SK-N-MC (cell line): Measurements from ENCODE around the gene NES.

Source experiments
- DNase-seq: peaks from one replicate; pipeline ENCODE4 v3.0.0-alpha.2; 2011; ENCODE audit warnings: low read depth, low spot score
- H3K27ac ChIP-seq: fragments of 200-600 bp; sonication (generic); 2 replicates; pipeline ENCODE4 v1.5.1; 2016; ENCODE audit warnings: mixed run types
- H3K36me3 ChIP-seq: fragments of 200-600 bp; sonication (generic); 2 replicates; pipeline ENCODE4 v1.6.1; 2017; ENCODE audit warnings: antibody characterized with exemption, low read length, mixed read lengths; ENCODE audit not compliant: insufficient read depth
- H3K4me3 ChIP-seq: fragments of 200-600 bp; sonication (generic); 2 replicates; pipeline ENCODE4 v1.5.1; 2016
- H3K9ac ChIP-seq: fragments of 200-600 bp; sonication (generic); 2 replicates; pipeline ENCODE4 v1.8.0; 2017; ENCODE audit warnings: mixed run types, mixed read lengths; ENCODE audit not compliant: insufficient read length
- H3K9me3 ChIP-seq: fragments of 200-600 bp; sonication (generic); 2 replicates; pipeline ENCODE4 v1.6.1; 2017; ENCODE audit warnings: low read depth, mild to moderate bottlenecking, antibody characterized with exemption, low read length, moderate library complexity, mixed read lengths
- EZH2 ChIP-seq: fragments of 200-600 bp; sonication (generic); IDR thresholded peaks from one replicate; pipeline ENCODE4 v1.6.1; 2017; ENCODE audit warnings: antibody characterized with exemption
- FOXP2 ChIP-seq: optimal IDR thresholded peaks from 2 replicates; pipeline ENCODE3; 2011; ENCODE audit warnings: mild to moderate bottlenecking, moderate library complexity; ENCODE audit not compliant: insufficient read depth; ENCODE audit errors: extremely low read length, control extremely low read depth
- POLR2AphosphoS5 ChIP-seq: IDR thresholded peaks from 2 replicates; pipeline ENCODE4 v1.6.1; 2012; ENCODE audit warnings: mild to moderate bottlenecking, low read depth, low read length, borderline replicate concordance

The NES gene

DNA sequence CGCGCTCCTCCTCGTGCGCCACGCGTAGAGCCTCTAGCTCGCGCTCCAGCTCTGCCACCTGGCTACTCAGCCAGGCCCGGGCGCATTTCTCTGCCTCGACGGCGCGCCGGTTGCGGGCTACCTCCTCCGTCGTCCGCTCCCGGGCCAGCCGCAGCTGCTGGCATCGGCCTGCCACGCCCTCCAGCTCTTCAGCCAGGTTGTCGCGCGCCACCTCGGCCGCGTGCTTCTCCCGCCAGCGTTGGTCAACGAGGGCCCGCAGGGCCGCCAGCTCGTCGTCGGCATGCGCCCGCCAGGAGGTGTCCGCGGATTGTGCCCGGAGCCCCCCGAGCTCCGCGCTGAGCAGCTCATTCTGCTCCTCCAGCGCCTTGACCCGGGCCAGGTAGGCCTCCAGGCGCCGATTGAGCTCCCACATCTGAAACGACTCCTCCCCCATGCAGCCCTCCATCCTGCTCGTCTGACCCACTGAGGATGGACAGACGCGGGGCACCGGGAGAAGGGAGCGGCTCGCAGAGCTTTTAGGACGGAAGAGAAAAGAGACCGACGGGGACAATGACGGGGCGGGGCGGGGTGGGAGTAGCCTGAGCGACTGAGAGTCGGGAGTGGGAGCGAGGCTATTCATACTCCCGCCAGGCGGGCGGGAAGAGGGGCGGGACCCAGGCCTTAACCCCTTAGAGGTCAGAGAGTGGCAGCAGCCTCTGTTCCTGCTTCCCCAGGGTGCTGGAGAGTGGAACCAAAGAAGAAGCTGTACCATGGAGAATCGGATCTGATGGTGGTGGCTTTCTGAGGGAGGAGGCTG, at the start of gene NES:
TSS of gene NES (minus strand) at position 588 of the 796 bp plus-strand sequence. CDS start at position 445, 143 bp downstream.
- no peaks in the 10 kb centered on the region for H3K36me3 ChIP-seq
- no peak for DNase-seq
- no peak within 1 kb of the TSS for H3K9ac ChIP-seq
- H3K4me3 ChIP-seq, result no peak within 1 kb of the TSS
- no peaks in the 10 kb centered on the region for H3K9me3 ChIP-seq
- TF ChIP-seq EZH2, result no peak
- TF ChIP-seq POLR2AphosphoS5, result no peak
- no peak for TF ChIP-seq FOXP2
- no peak within 1 kb of the TSS for H3K27ac ChIP-seq

DNA sequence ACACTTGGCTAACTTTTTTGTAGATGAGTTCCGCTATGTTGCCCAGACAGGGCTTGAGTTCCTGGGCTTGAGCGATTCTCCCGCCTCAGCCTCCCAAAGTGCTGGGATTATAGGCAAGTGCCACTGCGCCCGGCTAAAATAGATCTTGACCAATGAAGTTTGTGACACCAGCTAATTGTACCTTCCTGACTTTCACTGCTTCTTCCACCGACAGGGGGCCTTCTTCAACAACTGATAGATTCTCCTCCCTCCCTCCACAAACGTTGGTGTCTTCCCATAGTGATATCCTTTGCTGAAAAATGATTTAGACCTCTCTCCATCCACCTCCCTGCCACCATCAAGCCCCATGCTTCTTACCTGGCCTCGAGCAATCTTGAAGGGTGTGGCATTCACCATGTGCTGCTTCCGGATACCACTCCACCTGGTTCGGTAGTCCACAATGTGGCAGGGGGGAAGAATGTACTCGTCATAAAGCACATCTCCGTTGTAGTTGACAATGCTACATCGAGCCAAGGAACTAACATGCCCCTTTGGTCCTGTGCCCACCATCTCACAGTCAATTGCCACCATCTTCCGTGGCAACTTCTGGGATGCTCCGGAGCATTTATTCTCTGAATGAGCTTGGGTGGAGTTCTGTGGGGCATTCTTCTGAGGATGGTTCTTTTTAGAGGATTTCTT, 49.5 kb upstream of the NES start:
- Histone ChIP-seq H3K4me3 (peak overlapping the region; percentile 94), H3K9me3 (no peaks in the 10 kb centered on the region), H3K27ac (no peak overlapping the region), H3K36me3 (peaks cover 33% of the 10 kb centered on the region), H3K9ac (peak overlapping the region; percentile 95)
- DNase-seq, result no peak
- TF ChIP-seq POLR2AphosphoS5 (no peak), FOXP2 (no peak), EZH2 (no peak)

DNA sequence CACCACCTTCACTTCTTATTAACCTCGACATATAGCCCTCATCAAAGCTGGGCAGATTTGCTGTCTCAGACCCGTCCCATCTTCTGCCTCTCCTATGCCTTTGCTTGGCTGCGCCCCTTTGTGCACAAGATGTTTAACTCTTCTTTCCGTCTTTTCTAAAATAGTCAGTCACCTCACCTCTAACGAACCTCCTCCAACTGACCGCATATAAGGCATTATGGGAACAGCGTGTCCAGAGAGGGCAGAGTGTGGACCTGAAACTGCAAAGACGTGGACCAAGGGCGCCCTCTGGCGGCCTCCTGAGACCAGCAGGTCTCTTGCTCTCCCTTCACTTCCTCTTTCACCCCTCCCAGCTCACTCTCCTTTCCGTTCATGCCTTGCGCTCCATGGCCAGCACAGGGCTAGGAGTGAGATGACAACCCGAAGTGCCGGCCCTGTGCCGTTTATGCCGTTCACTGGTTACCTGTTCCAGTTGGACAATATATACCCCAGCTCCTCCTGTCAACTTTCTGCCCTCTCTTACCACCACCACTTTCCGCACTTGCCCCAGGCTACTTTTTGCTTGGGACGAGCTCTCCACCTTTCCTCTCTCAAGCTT, 48.6 kb upstream of the NES start:
- Histone ChIP-seq H3K9me3 (no peaks in the 10 kb centered on the region), H3K4me3 (peak overlapping the region; percentile 94), H3K36me3 (peaks cover 42% of the 10 kb centered on the region), H3K27ac (no peak overlapping the region), H3K9ac (peak overlapping the region; percentile 2)
- TF ChIP-seq POLR2AphosphoS5 (no peak), EZH2 (no peak), FOXP2 (no peak)
- DNase-seq, result no peak

- H3K9me3 ChIP-seq, result no peaks in the 10 kb centered on the region
- no peak overlapping the region for H3K27ac ChIP-seq
- no peak overlapping the region for H3K9ac ChIP-seq
- no peak for TF ChIP-seq FOXP2
- TF ChIP-seq POLR2AphosphoS5, result no peak
- no peak for TF ChIP-seq EZH2
- peaks cover 40% of the 10 kb centered on the region for H3K36me3 ChIP-seq
- no peak overlapping the region for H3K4me3 ChIP-seq
- DNase-seq, result no peak
Observed at GRCh38 chr1:156721535-156721934, 44.3 kb upstream of the NES start.

GRCh38 chr1:156721131-156721530, 43.9 kb upstream of the NES start:
- DNase-seq, result no peak
- TF ChIP-seq EZH2 (no peak), POLR2AphosphoS5 (no peak), FOXP2 (no peak)
- Histone ChIP-seq H3K9ac (no peak overlapping the region), H3K36me3 (peaks cover 40% of the 10 kb centered on the region), H3K27ac (no peak overlapping the region), H3K9me3 (no peaks in the 10 kb centered on the region), H3K4me3 (no peak overlapping the region)

DNA sequence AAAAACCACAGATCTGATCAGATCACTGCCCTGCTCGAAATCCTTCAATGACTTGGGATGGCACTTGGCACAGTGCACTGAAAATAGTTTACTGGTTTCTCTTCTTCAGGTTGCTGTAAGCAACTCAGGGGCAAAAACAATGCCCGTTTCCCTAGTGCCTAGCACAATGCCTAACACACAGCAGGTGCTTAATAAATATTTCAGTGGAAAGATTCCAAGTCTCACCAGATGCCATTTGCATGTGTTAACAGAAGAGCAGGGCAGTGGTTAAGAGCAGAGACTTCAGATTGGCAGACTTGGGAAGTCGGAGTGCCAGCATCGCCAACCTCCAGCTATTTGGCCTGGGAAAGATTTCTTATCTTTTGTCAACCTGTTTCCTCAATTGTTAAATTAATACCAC, 40.1 kb upstream of the NES start:
- Histone ChIP-seq H3K9me3 (no peaks in the 10 kb centered on the region), H3K9ac (no peak overlapping the region), H3K36me3 (peaks cover 13% of the 10 kb centered on the region; the same call in 1 of the 2 replicates), H3K4me3 (no peak overlapping the region), H3K27ac (no peak overlapping the region)
- DNase-seq, result no peak
- TF ChIP-seq POLR2AphosphoS5 (no peak), FOXP2 (no peak), EZH2 (no peak)

- Histone ChIP-seq H3K4me3 (no peak overlapping the region), H3K9ac (no peak overlapping the region), H3K36me3 (no peaks in the 10 kb centered on the region), H3K9me3 (no peaks in the 10 kb centered on the region), H3K27ac (no peak overlapping the region)
- no peak for DNase-seq
- TF ChIP-seq FOXP2 (no peak), POLR2AphosphoS5 (no peak), EZH2 (no peak)
Observed at GRCh38 chr1:156714830-156715229, 37.6 kb upstream of the NES start.

DNA sequence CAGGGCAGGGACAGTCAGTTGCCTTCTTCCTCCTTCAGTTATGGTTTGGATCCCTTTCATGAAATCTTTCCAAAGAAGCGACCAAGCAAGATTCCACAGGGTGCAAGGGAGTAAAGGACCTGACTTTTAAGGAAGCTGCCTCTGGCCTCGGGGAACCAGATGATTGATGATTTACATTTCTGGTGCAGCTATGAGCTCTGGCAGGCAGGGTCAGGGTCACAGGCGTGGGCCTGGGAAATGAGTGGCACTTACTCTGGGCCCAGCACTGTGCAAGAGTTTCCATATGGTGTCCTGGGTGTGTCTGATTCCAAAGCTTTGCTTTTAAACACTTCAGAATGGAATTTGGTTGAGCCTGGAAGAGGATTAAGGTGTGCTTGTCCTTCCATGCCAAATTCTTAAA, 35.4 kb upstream of the NES start:
- no peaks in the 10 kb centered on the region for H3K36me3 ChIP-seq
- no peak overlapping the region for H3K4me3 ChIP-seq
- TF ChIP-seq EZH2 (no peak), POLR2AphosphoS5 (no peak), FOXP2 (no peak)
- H3K9me3 ChIP-seq, result no peaks in the 10 kb centered on the region
- no peak for DNase-seq
- no peak overlapping the region for H3K9ac ChIP-seq
- H3K27ac ChIP-seq, result no peak overlapping the region
